Measurements from ENCODE around the gene MMRN2. TPM values are rescaled to one million over a fixed set of nuclear protein-coding genes. Genes with fewer than 3 reads are reported as not detected.
"Not testable (repeated sequence)": the region's sequence is repeated elsewhere in the genome, so short reads cannot be mapped to it uniquely, and the experiment has no call there.

MMRN2 gene
- total RNA-seq, 1 experiment from 2014 or later, result not detected

DNA sequence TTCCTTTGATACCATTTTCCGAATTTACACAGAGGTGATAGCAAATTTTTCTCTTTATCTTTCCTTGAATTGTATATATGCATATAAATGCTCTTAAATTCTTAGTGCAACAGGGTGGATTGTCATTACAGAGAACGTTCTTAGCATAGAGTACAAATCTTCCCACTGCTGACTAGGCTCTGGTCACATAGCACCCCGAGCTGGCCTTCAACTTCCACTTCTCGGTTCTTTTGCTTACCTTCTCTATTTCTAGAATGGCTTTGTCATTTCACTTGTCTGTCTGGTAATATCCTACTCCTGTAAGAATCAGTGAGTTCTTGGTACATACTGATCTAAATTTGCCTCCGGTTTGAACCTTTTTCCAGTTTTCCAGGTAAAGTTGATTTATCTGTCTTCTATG, 24.3 kb upstream of the MMRN2 start:
- TF ChIP-seq CTCF (conservative IDR thresholded peaks at IDR 0.05; ENCODE audit: low read depth, low read length), result no peak
- TF ChIP-seq EZH2 (IDR thresholded peaks at IDR 0.05; ENCODE audit: borderline replicate concordance, low read depth, low read length, poor library complexity, severe bottlenecking), result no peak
- no peaks in the 10 kb centered on the region for H3K27me3 ChIP-seq (replicated peaks; ENCODE audit: insufficient read depth, low read depth, low read length, poor library complexity)
- no peak for DNase-seq (ENCODE audit: low spot score)
- H3K27ac ChIP-seq (ENCODE audit: low read depth, low read length, poor library complexity, severe bottlenecking), result no peak overlapping the region
- no peak overlapping the region for H3K4me3 ChIP-seq (ENCODE audit: low read depth, low read length, poor library complexity, severe bottlenecking)
- no peaks in the 10 kb centered on the region for H3K36me3 ChIP-seq (ENCODE audit: insufficient read depth, low read length, poor library complexity, severe bottlenecking)
- BruUV-seq (replicated peaks), result no TSS peak
- intact Hi-C loops (cut with micrococcal nuclease; ENCODE audit: unreplicated experiment), result no loop called here
- H3K4me1 ChIP-seq (ENCODE audit: insufficient read depth, low read length, poor library complexity, severe bottlenecking), result peaks cover 5% of the 10 kb centered on the region
- ChIA-PET POLR2A (ENCODE audit: low non-redundant PET) (no interaction called here), CTCF (no interaction called here)
- no peaks in the 10 kb centered on the region for H3K9me3 ChIP-seq (ENCODE audit: low read depth, low read length, poor library complexity, severe bottlenecking)

GRCh38 chr10:86981020-86981419, 23.6 kb upstream of the MMRN2 start:
- intact Hi-C loops (cut with micrococcal nuclease; ENCODE audit: unreplicated experiment); CTCF ChIA-PET; H3K27me3 ChIP-seq (replicated peaks; ENCODE audit: insufficient read depth, low read depth, low read length, poor library complexity); POLR2A ChIA-PET (ENCODE audit: low non-redundant PET); BruUV-seq (replicated peaks); H3K27ac ChIP-seq (ENCODE audit: low read depth, low read length, poor library complexity, severe bottlenecking); H3K36me3 ChIP-seq (ENCODE audit: insufficient read depth, low read length, poor library complexity, severe bottlenecking); H3K4me3 ChIP-seq (ENCODE audit: low read depth, low read length, poor library complexity, severe bottlenecking); H3K4me1 ChIP-seq (ENCODE audit: insufficient read depth, low read length, poor library complexity, severe bottlenecking); H3K9me3 ChIP-seq (ENCODE audit: low read depth, low read length, poor library complexity, severe bottlenecking); DNase-seq (ENCODE audit: low spot score): not testable (repeated sequence)

- Histone ChIP-seq H3K27me3 (replicated peaks; ENCODE audit: insufficient read depth, low read depth, low read length, poor library complexity) (no peaks in the 10 kb centered on the region), H3K9me3 (ENCODE audit: low read depth, low read length, poor library complexity, severe bottlenecking) (no peaks in the 10 kb centered on the region), H3K4me1 (ENCODE audit: insufficient read depth, low read length, poor library complexity, severe bottlenecking) (peaks cover 5% of the 10 kb centered on the region), H3K27ac (ENCODE audit: low read depth, low read length, poor library complexity, severe bottlenecking) (no peak overlapping the region), H3K4me3 (ENCODE audit: low read depth, low read length, poor library complexity, severe bottlenecking) (no peak overlapping the region), H3K36me3 (ENCODE audit: insufficient read depth, low read length, poor library complexity, severe bottlenecking) (no peaks in the 10 kb centered on the region)
- no peak for DNase-seq (ENCODE audit: low spot score)
- POLR2A ChIA-PET (ENCODE audit: low non-redundant PET), result no interaction called here
- CTCF ChIA-PET, result no interaction called here
- intact Hi-C loops (cut with micrococcal nuclease; ENCODE audit: unreplicated experiment), result no loop called here
- no TSS peak for BruUV-seq (replicated peaks)
- TF ChIP-seq EZH2 (IDR thresholded peaks at IDR 0.05; ENCODE audit: borderline replicate concordance, low read depth, low read length, poor library complexity, severe bottlenecking) (no peak), CTCF (conservative IDR thresholded peaks at IDR 0.05; ENCODE audit: low read depth, low read length) (no peak)
Measured at GRCh38 chr10:86979977-86980448, 22.6 kb upstream of the MMRN2 start.

GRCh38 chr10:86979296-86979818, 21.9 kb upstream of the MMRN2 start:
- TF ChIP-seq EZH2 (IDR thresholded peaks at IDR 0.05; ENCODE audit: borderline replicate concordance, low read depth, low read length, poor library complexity, severe bottlenecking), result no peak
- TF ChIP-seq CTCF (conservative IDR thresholded peaks at IDR 0.05; ENCODE audit: low read depth, low read length), result no peak
- intact Hi-C loops (cut with micrococcal nuclease; ENCODE audit: unreplicated experiment), result no loop called here
- POLR2A ChIA-PET (ENCODE audit: low non-redundant PET), result no interaction called here
- no peak overlapping the region for H3K4me3 ChIP-seq (ENCODE audit: low read depth, low read length, poor library complexity, severe bottlenecking)
- CTCF ChIA-PET, result no interaction called here
- peaks cover 5% of the 10 kb centered on the region for H3K4me1 ChIP-seq (ENCODE audit: insufficient read depth, low read length, poor library complexity, severe bottlenecking)
- no peaks in the 10 kb centered on the region for H3K36me3 ChIP-seq (ENCODE audit: insufficient read depth, low read length, poor library complexity, severe bottlenecking)
- H3K27ac ChIP-seq (ENCODE audit: low read depth, low read length, poor library complexity, severe bottlenecking), result no peak overlapping the region
- no peaks in the 10 kb centered on the region for H3K27me3 ChIP-seq (replicated peaks; ENCODE audit: insufficient read depth, low read depth, low read length, poor library complexity)
- no TSS peak for BruUV-seq (replicated peaks)
- H3K9me3 ChIP-seq (ENCODE audit: low read depth, low read length, poor library complexity, severe bottlenecking), result no peaks in the 10 kb centered on the region
- no peak for DNase-seq (ENCODE audit: low spot score)

DNA sequence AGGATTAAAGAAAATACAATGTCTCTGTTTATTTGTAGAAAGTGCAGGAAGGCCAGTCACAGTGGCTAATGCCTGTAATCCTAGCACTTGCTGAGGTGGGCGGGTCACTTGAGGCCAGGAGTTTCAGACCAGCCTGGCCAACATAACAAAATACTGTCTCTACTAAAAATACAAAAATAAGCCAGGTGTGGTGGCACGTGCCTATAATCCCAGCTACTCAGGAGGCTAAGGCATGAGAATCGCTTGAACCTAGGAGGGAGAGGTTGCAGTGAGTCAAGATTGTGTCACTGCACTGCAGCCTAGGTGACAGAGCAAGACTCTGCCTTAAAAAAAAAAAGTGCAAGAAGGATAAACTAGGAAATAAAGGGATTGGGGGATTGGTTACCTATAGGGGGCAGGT, 21.0 kb upstream of the MMRN2 start:
- H3K27me3 ChIP-seq (replicated peaks; ENCODE audit: insufficient read depth, low read depth, low read length, poor library complexity); CTCF ChIA-PET; BruUV-seq (replicated peaks); POLR2A ChIA-PET (ENCODE audit: low non-redundant PET); H3K27ac ChIP-seq (ENCODE audit: low read depth, low read length, poor library complexity, severe bottlenecking); H3K4me1 ChIP-seq (ENCODE audit: insufficient read depth, low read length, poor library complexity, severe bottlenecking); intact Hi-C loops (cut with micrococcal nuclease; ENCODE audit: unreplicated experiment); DNase-seq (ENCODE audit: low spot score); H3K4me3 ChIP-seq (ENCODE audit: low read depth, low read length, poor library complexity, severe bottlenecking); H3K36me3 ChIP-seq (ENCODE audit: insufficient read depth, low read length, poor library complexity, severe bottlenecking); H3K9me3 ChIP-seq (ENCODE audit: low read depth, low read length, poor library complexity, severe bottlenecking): not testable (repeated sequence)
